ENCODE measurements around the gene COX6B2. TPM values are rescaled to one million over a fixed set of nuclear protein-coding genes. Genes with fewer than 3 reads are reported as not detected.
A peak's percentile ranks its signal among the peaks of the same experiment; 100 is the strongest.

COX6B2 gene
- total and polyA plus RNA-seq, 2 of the 13 experiments (the other 11 are each of a cell fraction or from before 2014, with no cell fraction given), result 0.21 TPM; not detected in 1

- no peak for TF ChIP-seq ZBTB1 (CRISPR knock-in tag; IDR thresholded peaks at IDR 0.05; ENCODE audit: borderline replicate concordance)
- TF ChIP-seq ZNF160 (CRISPR knock-in tag; IDR thresholded peaks at IDR 0.05), result no peak
- peak; percentile 89 for TF ChIP-seq ZNF350 (CRISPR knock-in tag; IDR thresholded peaks at IDR 0.05; ENCODE audit: borderline replicate concordance, low read depth)
- TF ChIP-seq DPF2 (CRISPR knock-in tag; IDR thresholded peaks at IDR 0.05; ENCODE audit: borderline replicate concordance, low read depth), result no peak
- no peak for TF ChIP-seq ZSCAN25 (CRISPR knock-in tag; IDR thresholded peaks at IDR 0.05)
- TF ChIP-seq ZBTB40 (IDR thresholded peaks at IDR 0.05), result no peak
- peak; percentile 76 for TF ChIP-seq ZBTB40 (CRISPR knock-in tag; IDR thresholded peaks at IDR 0.05)
- no peak for TF ChIP-seq ZBTB44 (CRISPR knock-in tag; IDR thresholded peaks at IDR 0.05)
- TF ChIP-seq PRMT3 (CRISPR knock-in tag; IDR thresholded peaks at IDR 0.05; ENCODE audit: borderline replicate concordance, low read depth), result no peak
- peak; percentile 56; the same call in 1 of the 2 replicates for TF ChIP-seq PHF8 (CRISPR knock-in tag; IDR thresholded peaks at IDR 0.05)
- TF ChIP-seq FOXA3 (CRISPR knock-in tag; IDR thresholded peaks at IDR 0.05), result peak; percentile 63
- TF ChIP-seq ZNF333 (CRISPR knock-in tag; IDR thresholded peaks at IDR 0.05; ENCODE audit: borderline replicate concordance), result no peak
- peak; percentile 40; the same call in 1 of the 2 replicates for TF ChIP-seq NR2C2 (CRISPR knock-in tag; IDR thresholded peaks at IDR 0.05; ENCODE audit: borderline replicate concordance)
- TF ChIP-seq RBAK (CRISPR knock-in tag; IDR thresholded peaks at IDR 0.05), result no peak
- no peak for TF ChIP-seq TAF15 (IDR thresholded peaks at IDR 0.05; ENCODE audit: low read depth, low read length, poor library complexity, severe bottlenecking)
- TF ChIP-seq TFAP4 (IDR thresholded peaks at IDR 0.05; ENCODE audit: borderline replicate concordance, low read depth), result peak; percentile 90; the same call in 1 of the 2 replicates
- TF ChIP-seq ATF5 (CRISPR knock-in tag; IDR thresholded peaks at IDR 0.05; ENCODE audit: low read depth), result no peak
- no peak for TF ChIP-seq NFIB (CRISPR knock-in tag; IDR thresholded peaks at IDR 0.05; ENCODE audit: borderline replicate concordance)
- no peak for TF ChIP-seq ZNF672 (CRISPR knock-in tag; IDR thresholded peaks at IDR 0.05)
These were observed 20.6 kb downstream of the COX6B2 start (continued) for GRCh38 chr19:55333870-55334269.

Data from HepG2 (cell line).